SK-N-SH (cell line): Measurements from ENCODE around the gene SLITRK4. TPM values are rescaled to one million over a fixed set of nuclear protein-coding genes. Genes with fewer than 3 reads are reported as not detected.

Experiments
- CTCF ChIA-PET: fragments of 300-600, 350-600 bp; formaldehyde crosslinking; extraction: SDS; loops from one replicate; lab custom pipeline; 2021; lab: Yijun Ruan, JAX
- POLR2A ChIA-PET: fragments of 350-600 bp; sonication (Branson Sonifier 250); formaldehyde crosslinking; extraction: SDS; loops from one replicate; lab custom pipeline; 2020; ENCODE audit warnings: antibody characterized with exemption, inconsistent platforms; lab: Yijun Ruan, JAX
- DNase-seq: peaks from one replicate; pipeline ENCODE4 v3.0.0; 2012
- H2AFZ ChIP-seq: fragments of 200-600 bp; sonication (generic); 2 replicates; pipeline ENCODE4 v1.8.1; 2016; ENCODE audit warnings: antibody characterized with exemption, mild to moderate bottlenecking, low read depth
- H3F3A ChIP-seq: fragments of 200-600 bp; sonication (generic); replicated peaks from 2 replicates; pipeline ENCODE3; 2016; ENCODE audit warnings: antibody characterized with exemption, mild to moderate bottlenecking; ENCODE audit not compliant: insufficient read depth
- H3K27ac ChIP-seq, 2 experiments: fragments of 200-500 bp in 1 of 2; fragments of 200-600 bp in 1 of 2; sonication (Bioruptor generic) in 1 of 2; sonication (generic), shearing (Covaris generic) in 1 of 2; 2 replicates each; pipeline versions ENCODE4 v1.5.1 to v1.6.1; 2014 to 2016; ENCODE audit warnings: low read depth in 2 of 2, inconsistent platforms in 1 of 2, low read length in 1 of 2, mild to moderate bottlenecking in 1 of 2, mixed read lengths in 1 of 2
- H3K27me3 ChIP-seq: fragments of 200-600 bp; sonication (generic), shearing (Covaris generic); 2 replicates; pipeline ENCODE4 v1.6.1; 2016; ENCODE audit warnings: mixed run types; ENCODE audit not compliant: insufficient read depth
- H3K36me3 ChIP-seq, 2 experiments: fragments of 200-500 bp in 1 of 2; fragments of 200-600 bp in 1 of 2; sonication (Bioruptor generic) in 1 of 2; sonication (generic) in 1 of 2; replicated peaks in 1 of 2; 2 replicates each; pipeline versions ENCODE3 to v1.5.1; 2014 to 2016; ENCODE audit warnings: low read length in 1 of 2, mild to moderate bottlenecking in 1 of 2; ENCODE audit not compliant: insufficient read depth in 2 of 2, control insufficient read depth in 1 of 2
- H3K4me1 ChIP-seq, 2 experiments: fragments of 200-500 bp in 1 of 2; fragments of 200-600 bp in 1 of 2; sonication (Bioruptor generic) in 1 of 2; sonication (generic), shearing (Covaris generic) in 1 of 2; 2 replicates each; pipeline versions ENCODE4 v1.5.1 to v1.6.1; 2014 to 2016; ENCODE audit warnings: low read depth in 1 of 2, low read length in 1 of 2, mixed run types in 1 of 2; ENCODE audit not compliant: insufficient read depth in 2 of 2, control insufficient read depth in 1 of 2
- H3K4me2 ChIP-seq: fragments of 200-600 bp; sonication (generic), shearing (Covaris generic); 2 replicates; pipeline ENCODE4 v1.6.1; 2017; ENCODE audit warnings: mixed run types
- H3K4me3 ChIP-seq, 2 experiments: fragments of 200-500 bp in 1 of 2; fragments of 200-600 bp in 1 of 2; sonication (Bioruptor generic) in 1 of 2; sonication (generic), shearing (Covaris generic) in 1 of 2; 2 replicates each; pipeline versions ENCODE4 v1.5.1 to v1.8.1; 2014 to 2016; ENCODE audit warnings: low read depth in 2 of 2, inconsistent platforms in 1 of 2, low read length in 1 of 2, mild to moderate bottlenecking in 1 of 2, mixed read lengths in 1 of 2, moderate library complexity in 1 of 2
- H3K79me2 ChIP-seq: fragments of 200-600 bp; sonication (generic); 2 replicates; pipeline ENCODE4 v1.8.1; 2017; ENCODE audit warnings: mild to moderate bottlenecking; ENCODE audit not compliant: insufficient read depth
- H3K9ac ChIP-seq: fragments of 200-600 bp; sonication (generic); 2 replicates; pipeline ENCODE4 v1.6.1; 2017; ENCODE audit warnings: mixed run types
- H3K9me2 ChIP-seq: fragments of 200-600 bp; sonication (generic); 2 replicates; pipeline ENCODE4 v1.6.1; 2017; ENCODE audit warnings: mixed run types
- H3K9me3 ChIP-seq: fragments of 200-600 bp; sonication (generic); 2 replicates; pipeline ENCODE4 v1.6.1; 2017; ENCODE audit warnings: mixed run types, mild to moderate bottlenecking, moderate library complexity
- H4K20me1 ChIP-seq: fragments of 200-600 bp; sonication (generic); 2 replicates; pipeline ENCODE4 v1.6.1; 2017; ENCODE audit warnings: mild to moderate bottlenecking, mixed run types; ENCODE audit not compliant: insufficient read depth
- CHD2 ChIP-seq: fragments of 150-350 bp; IDR thresholded peaks from 2 replicates; pipeline ENCODE4 v1.6.1; 2018; ENCODE audit warnings: low read length; ENCODE audit not compliant: partially characterized antibody
- ELF1 ChIP-seq: IDR thresholded peaks from 2 replicates; pipeline ENCODE4 v1.4.0; 2012
- EZH2phosphoT487 ChIP-seq: fragments of 200-600 bp; sonication (generic); IDR thresholded peaks from 2 replicates; pipeline ENCODE4 v1.6.1; 2017; ENCODE audit warnings: low read depth, mixed run types, mild to moderate bottlenecking, antibody characterized with exemption, moderate library complexity, borderline replicate concordance
- FOSL2 ChIP-seq: IDR thresholded peaks from 2 replicates; pipeline ENCODE4 v1.4.0; 2012; ENCODE audit warnings: low read depth, mild to moderate bottlenecking, moderate library complexity, borderline replicate concordance
- FOXM1 ChIP-seq: IDR thresholded peaks from 2 replicates; pipeline ENCODE4 v1.4.0; 2012; ENCODE audit warnings: low read depth, mild to moderate bottlenecking
- GABPA ChIP-seq: IDR thresholded peaks from 2 replicates; pipeline ENCODE4 v1.4.0; 2012; ENCODE audit warnings: low read depth, mild to moderate bottlenecking
- GATA2 ChIP-seq: sonication (generic); formaldehyde crosslinking; IDR thresholded peaks from 2 replicates; pipeline ENCODE4 v1.5.0; 2020; ENCODE audit warnings: mild to moderate bottlenecking, missing genetic modification reagents
- JUND ChIP-seq: IDR thresholded peaks from 2 replicates; pipeline ENCODE4 v1.4.0; 2012
- MEF2A ChIP-seq: IDR thresholded peaks from 2 replicates; pipeline ENCODE4 v1.4.0; 2012; ENCODE audit warnings: low read depth, borderline replicate concordance
- NFIC ChIP-seq: IDR thresholded peaks from 2 replicates; pipeline ENCODE4 v1.4.0; 2012; ENCODE audit warnings: borderline replicate concordance
- NRF1 ChIP-seq: IDR thresholded peaks from 2 replicates; pipeline ENCODE4 v1.6.1; 2012; ENCODE audit warnings: low read depth, mild to moderate bottlenecking, low read length
- POLR2AphosphoS5 ChIP-seq: IDR thresholded peaks from 2 replicates; pipeline ENCODE4 v1.6.1; 2012; ENCODE audit warnings: low read depth, low read length
- RFX5 ChIP-seq: IDR thresholded peaks from 2 replicates; pipeline ENCODE4 v1.6.1; 2012; ENCODE audit warnings: mild to moderate bottlenecking, improper control_type of control experiment, low read length
- RXRA ChIP-seq: IDR thresholded peaks from 2 replicates; pipeline ENCODE4 v1.4.0; 2012; ENCODE audit warnings: low read depth, mild to moderate bottlenecking, borderline replicate concordance
- SMC3 ChIP-seq: IDR thresholded peaks from 2 replicates; pipeline ENCODE4 v1.6.1; 2012; ENCODE audit warnings: low read depth, low read length, improper control_type of control experiment
- TAF1 ChIP-seq: IDR thresholded peaks from 2 replicates; pipeline ENCODE4 v1.6.1; 2012; ENCODE audit warnings: low read depth, mild to moderate bottlenecking, low read length, moderate library complexity, borderline replicate concordance
- YY1 ChIP-seq: IDR thresholded peaks from 2 replicates; pipeline ENCODE4 v1.4.0; 2012; ENCODE audit warnings: low read depth, mild to moderate bottlenecking
- WGBS: methylation state at CpG from one replicate; pipeline ENCODE4 v1.1.6; 2017; ENCODE audit warnings: low lambda C conversion rate; 5-methylcytosine and 5-hydroxymethylcytosine counted together
- polyA plus RNA-seq, 3 experiments: library from polyadenylated mRNA; depleted of rRNA; stranded (reverse); fragments of >200 nt; gene quantifications; 2 replicates each; pipeline ENCODE4 v1.2.3, GENCODE V29; 2012
- TF ChIP-seq, protein P1 (sequence below): IDR thresholded peaks from 2 replicates; pipeline ENCODE4 v1.6.1; 2012; ENCODE audit warnings: mild to moderate bottlenecking, low read depth, low read length, moderate library complexity
- TF ChIP-seq, protein P2 (sequence below): IDR thresholded peaks from 2 replicates; pipeline ENCODE4 v1.4.0; 2012; ENCODE audit warnings: low read depth, borderline replicate concordance
- TF ChIP-seq, protein P3 (sequence below): fragments of 150-350 bp; IDR thresholded peaks from 2 replicates; pipeline ENCODE4 v1.6.1; 2017; ENCODE audit warnings: antibody characterized with exemption, low read length, low read depth, borderline replicate concordance
- TF ChIP-seq, protein P4 (sequence below): fragments of 150-350 bp; IDR thresholded peaks from 2 replicates; pipeline ENCODE4 v1.6.1; 2016; ENCODE audit warnings: mild to moderate bottlenecking, low read depth, low read length
- TF ChIP-seq, protein P5 (sequence below): IDR thresholded peaks from 2 replicates; pipeline ENCODE4; 2012

Gene SLITRK4
- polyA plus RNA-seq, 1 of the 3 experiments (the other 2 are of a cell fraction) = not detected

DNA sequence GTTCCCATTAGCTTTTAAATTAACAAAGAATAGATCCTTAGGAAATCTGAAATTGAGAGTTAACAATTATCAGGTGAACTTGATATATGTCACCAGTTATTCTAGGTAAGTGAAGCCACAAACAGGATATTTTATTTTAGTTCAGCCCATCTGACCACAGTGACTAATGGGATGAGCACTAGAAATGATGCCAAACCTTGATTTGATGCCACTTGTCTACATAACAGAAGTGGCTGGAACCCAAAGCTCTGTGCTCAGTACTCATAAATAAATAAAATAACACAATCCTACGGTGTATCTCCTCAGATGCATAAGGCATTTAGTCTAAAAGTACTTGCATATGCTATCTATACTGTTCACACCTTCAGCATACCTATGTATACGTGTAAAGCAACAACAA is 12.2 kb downstream of the SLITRK4 start:
- no peak for DNase-seq
- Histone ChIP-seq H3K36me3 (no peaks in the 10 kb centered on the region), H3K4me2 (no peak overlapping the region), H4K20me1 (no peaks in the 10 kb centered on the region), H3K27me3 (no peaks in the 10 kb centered on the region), H3K9me3 (no peaks in the 10 kb centered on the region), H2AFZ (no peak overlapping the region), H3K4me1 (no peaks in the 10 kb centered on the region), H3K27ac (no peak overlapping the region), H3K9ac (no peak overlapping the region), H3K4me3 (no peak overlapping the region), H3F3A (no peaks in the 10 kb centered on the region), H3K79me2 (no peaks in the 10 kb centered on the region), H3K9me2 (no peaks in the 10 kb centered on the region)
- POLR2A ChIA-PET = no interaction called here
- CTCF ChIA-PET = no interaction called here
- WGBS = 2% methylated on average over 2 of the region's 2 CpGs
- TF ChIP-seq, protein P1, sequence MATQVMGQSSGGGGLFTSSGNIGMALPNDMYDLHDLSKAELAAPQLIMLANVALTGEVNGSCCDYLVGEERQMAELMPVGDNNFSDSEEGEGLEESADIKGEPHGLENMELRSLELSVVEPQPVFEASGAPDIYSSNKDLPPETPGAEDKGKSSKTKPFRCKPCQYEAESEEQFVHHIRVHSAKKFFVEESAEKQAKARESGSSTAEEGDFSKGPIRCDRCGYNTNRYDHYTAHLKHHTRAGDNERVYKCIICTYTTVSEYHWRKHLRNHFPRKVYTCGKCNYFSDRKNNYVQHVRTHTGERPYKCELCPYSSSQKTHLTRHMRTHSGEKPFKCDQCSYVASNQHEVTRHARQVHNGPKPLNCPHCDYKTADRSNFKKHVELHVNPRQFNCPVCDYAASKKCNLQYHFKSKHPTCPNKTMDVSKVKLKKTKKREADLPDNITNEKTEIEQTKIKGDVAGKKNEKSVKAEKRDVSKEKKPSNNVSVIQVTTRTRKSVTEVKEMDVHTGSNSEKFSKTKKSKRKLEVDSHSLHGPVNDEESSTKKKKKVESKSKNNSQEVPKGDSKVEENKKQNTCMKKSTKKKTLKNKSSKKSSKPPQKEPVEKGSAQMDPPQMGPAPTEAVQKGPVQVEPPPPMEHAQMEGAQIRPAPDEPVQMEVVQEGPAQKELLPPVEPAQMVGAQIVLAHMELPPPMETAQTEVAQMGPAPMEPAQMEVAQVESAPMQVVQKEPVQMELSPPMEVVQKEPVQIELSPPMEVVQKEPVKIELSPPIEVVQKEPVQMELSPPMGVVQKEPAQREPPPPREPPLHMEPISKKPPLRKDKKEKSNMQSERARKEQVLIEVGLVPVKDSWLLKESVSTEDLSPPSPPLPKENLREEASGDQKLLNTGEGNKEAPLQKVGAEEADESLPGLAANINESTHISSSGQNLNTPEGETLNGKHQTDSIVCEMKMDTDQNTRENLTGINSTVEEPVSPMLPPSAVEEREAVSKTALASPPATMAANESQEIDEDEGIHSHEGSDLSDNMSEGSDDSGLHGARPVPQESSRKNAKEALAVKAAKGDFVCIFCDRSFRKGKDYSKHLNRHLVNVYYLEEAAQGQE = no peak
- TF ChIP-seq RXRA (no peak), EZH2phosphoT487 (no peak), POLR2AphosphoS5 (no peak), CHD2 (no peak), JUND (no peak), YY1 (no peak), MEF2A (no peak), NRF1 (no peak), ELF1 (no peak)
- TF ChIP-seq, protein P2, sequence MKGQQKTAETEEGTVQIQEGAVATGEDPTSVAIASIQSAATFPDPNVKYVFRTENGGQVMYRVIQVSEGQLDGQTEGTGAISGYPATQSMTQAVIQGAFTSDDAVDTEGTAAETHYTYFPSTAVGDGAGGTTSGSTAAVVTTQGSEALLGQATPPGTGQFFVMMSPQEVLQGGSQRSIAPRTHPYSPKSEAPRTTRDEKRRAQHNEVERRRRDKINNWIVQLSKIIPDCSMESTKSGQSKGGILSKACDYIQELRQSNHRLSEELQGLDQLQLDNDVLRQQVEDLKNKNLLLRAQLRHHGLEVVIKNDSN = no peak
- TF ChIP-seq, protein P3, sequence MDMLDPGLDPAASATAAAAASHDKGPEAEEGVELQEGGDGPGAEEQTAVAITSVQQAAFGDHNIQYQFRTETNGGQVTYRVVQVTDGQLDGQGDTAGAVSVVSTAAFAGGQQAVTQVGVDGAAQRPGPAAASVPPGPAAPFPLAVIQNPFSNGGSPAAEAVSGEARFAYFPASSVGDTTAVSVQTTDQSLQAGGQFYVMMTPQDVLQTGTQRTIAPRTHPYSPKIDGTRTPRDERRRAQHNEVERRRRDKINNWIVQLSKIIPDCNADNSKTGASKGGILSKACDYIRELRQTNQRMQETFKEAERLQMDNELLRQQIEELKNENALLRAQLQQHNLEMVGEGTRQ = no peak

DNA sequence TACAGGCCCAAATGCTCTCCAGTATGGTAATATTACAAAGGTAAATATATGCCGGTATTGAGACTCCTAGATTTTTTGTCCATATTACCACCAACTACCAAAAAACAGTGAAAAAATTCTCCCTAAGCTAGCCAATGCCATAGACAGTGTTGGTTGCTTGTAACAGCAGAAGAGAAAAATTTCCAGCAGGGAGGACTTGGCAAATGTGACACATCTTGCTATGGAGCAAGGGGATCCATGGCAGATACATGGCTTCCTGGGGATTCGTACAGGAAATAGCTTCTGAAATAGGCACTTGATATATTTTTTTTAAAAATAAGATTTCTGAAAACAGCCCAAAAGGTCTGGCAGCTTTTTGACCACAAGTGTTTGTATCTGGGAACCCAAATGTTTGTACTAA is 14.6 kb downstream of the SLITRK4 start:
- Histone ChIP-seq H3F3A (no peaks in the 10 kb centered on the region), H4K20me1 (no peaks in the 10 kb centered on the region), H2AFZ (no peak overlapping the region), H3K79me2 (no peaks in the 10 kb centered on the region), H3K4me1 (no peaks in the 10 kb centered on the region), H3K36me3 (no peaks in the 10 kb centered on the region), H3K27ac (no peak overlapping the region), H3K4me3 (no peak overlapping the region), H3K9me3 (no peaks in the 10 kb centered on the region), H3K27me3 (no peaks in the 10 kb centered on the region), H3K9ac (no peak overlapping the region), H3K4me2 (no peak overlapping the region), H3K9me2 (no peaks in the 10 kb centered on the region)
- no peak for DNase-seq
- WGBS = 4% methylated on average over 2 of the region's 2 CpGs
- ChIA-PET CTCF (no interaction called here), POLR2A (no interaction called here)
- TF ChIP-seq NFIC (no peak), TAF1 (no peak), POLR2AphosphoS5 (no peak), EZH2phosphoT487 (no peak), GABPA (no peak), RXRA (no peak), FOXM1 (no peak), RFX5 (no peak), MEF2A (no peak), SMC3 (no peak), GATA2 (CRISPR knock-in tag) (no peak), FOSL2 (no peak)
- TF ChIP-seq, protein P2 = no peak
- TF ChIP-seq, protein P4, sequence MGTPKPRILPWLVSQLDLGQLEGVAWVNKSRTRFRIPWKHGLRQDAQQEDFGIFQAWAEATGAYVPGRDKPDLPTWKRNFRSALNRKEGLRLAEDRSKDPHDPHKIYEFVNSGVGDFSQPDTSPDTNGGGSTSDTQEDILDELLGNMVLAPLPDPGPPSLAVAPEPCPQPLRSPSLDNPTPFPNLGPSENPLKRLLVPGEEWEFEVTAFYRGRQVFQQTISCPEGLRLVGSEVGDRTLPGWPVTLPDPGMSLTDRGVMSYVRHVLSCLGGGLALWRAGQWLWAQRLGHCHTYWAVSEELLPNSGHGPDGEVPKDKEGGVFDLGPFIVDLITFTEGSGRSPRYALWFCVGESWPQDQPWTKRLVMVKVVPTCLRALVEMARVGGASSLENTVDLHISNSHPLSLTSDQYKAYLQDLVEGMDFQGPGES = no peak
- TF ChIP-seq, protein P5, sequence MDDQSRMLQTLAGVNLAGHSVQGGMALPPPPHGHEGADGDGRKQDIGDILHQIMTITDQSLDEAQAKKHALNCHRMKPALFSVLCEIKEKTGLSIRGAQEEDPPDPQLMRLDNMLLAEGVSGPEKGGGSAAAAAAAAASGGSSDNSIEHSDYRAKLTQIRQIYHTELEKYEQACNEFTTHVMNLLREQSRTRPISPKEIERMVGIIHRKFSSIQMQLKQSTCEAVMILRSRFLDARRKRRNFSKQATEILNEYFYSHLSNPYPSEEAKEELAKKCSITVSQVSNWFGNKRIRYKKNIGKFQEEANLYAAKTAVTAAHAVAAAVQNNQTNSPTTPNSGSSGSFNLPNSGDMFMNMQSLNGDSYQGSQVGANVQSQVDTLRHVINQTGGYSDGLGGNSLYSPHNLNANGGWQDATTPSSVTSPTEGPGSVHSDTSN = no peak
